ENCODE results near the gene CLBA1.
"Not testable (repeated sequence)": the region's sequence is repeated elsewhere in the genome, so short reads cannot be mapped to it uniquely, and the experiment has no call there.

The CLBA1 gene

GRCh38 chr14:105023791-105024480 lies 38.3 kb downstream of the CLBA1 start:
- no peak for DNase-seq (ENCODE audit: low spot score)

- DNase-seq (ENCODE audit: low spot score) = no peak
These were observed 39.8 kb downstream of the CLBA1 start for GRCh38 chr14:105025429-105025828.

- DNase-seq (ENCODE audit: low spot score) = no peak
These were observed 40.6 kb downstream of the CLBA1 start for GRCh38 chr14:105026033-105026785.

DNA sequence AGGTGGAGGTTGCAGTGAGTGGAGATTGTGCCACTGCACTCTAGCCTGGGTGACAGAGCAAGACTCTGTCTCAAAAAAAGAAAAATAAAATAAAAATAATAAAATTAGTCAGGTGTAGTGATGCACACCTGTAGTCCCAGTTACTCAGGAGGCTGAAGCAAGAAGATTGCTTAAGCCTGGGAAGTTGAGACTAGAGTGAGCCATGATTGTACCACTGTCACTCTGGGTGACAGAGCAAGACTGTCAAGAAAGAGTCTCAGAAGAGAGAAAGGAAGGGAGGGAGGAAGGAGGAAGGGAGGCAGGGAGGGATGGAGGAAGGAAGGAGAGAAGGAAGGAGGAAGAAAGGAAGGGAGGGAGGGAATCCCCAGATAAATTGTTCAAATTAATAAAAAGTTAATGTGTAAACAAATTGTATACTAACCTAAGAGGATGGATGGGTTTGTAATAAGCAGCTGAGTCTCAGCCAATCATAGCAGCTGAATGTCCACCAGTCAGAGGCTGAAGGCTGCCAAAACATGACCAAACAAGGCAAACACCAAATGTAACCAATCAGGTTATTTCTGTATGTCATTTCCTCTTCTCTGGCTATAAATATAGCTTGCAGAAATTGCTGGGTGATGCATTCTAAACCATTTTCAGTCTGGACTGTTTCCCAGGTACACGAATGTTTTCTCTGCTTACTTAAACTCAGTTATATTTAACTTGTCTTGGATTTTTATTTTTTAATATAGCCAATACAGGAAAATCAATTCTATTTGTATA lies 41.4 kb downstream of the CLBA1 start:
- no peak for DNase-seq (ENCODE audit: low spot score)

- DNase-seq (ENCODE audit: low spot score) = not testable (repeated sequence)
These were observed 42.1 kb downstream of the CLBA1 start for GRCh38 chr14:105027718-105028117.

DNA sequence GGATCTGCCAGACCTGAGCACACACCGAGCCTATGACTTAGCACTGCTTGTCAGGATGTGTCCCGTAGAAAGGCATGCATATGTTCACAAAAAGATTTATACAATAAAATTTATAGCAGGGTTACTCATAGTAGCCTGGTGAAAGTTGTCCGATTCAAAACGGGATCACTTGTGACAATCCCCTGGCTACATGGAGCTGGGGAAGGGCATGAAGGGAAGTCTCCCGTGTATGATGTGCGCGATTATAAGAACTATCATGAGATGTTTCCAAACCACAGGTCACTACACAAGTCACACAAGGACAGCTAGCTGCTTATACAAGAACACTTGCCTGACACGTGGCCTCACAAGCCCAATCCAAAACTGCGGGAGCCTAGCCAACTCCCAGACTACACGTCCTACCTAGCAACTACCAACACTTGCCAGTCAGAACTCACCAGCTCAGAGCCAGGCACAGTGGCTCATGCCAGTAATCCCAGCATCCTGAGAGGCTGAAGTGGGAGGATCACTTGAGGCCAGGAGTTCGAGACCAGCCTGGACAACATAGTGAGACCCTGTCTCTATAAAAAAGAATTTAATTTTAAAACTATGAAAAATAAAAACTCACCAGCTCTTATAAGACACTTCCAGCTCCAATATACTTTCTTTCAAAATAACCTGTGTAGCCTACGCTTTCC lies 42.8 kb downstream of the CLBA1 start:
- no peak for DNase-seq (ENCODE audit: low spot score)

GRCh38 chr14:105029402-105029801 lies 43.8 kb downstream of the CLBA1 start:
- no peak for DNase-seq (ENCODE audit: low spot score)

GRCh38 chr14:105030194-105030593 lies 44.6 kb downstream of the CLBA1 start:
- no peak for DNase-seq (ENCODE audit: low spot score)

DNA sequence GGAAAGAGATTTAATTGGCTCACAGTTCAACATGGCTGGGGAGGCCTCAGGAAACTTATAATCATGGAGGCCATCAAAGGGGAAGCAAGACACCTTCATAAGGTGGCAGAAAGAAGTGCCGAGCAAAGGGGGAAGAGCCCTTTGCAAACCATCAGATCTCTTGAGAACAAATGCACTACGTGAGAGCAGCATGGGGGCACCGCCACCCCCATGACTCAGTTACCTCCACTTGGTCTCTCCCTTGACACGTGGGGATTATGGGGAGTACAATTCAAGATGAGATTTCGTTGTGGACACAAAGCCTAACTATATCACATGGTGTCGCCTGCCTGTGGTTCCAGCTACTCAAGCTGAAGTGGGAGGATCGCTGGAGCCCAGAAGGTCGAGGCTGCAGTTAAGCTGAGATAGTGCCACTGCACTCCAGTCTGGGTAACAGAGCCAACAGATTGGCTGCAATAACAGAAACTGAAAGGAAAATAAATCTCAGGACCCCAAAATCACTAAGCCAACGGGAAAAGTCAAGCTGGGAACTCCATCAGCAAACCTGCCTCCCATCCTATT lies 45.3 kb downstream of the CLBA1 start:
- DNase-seq (ENCODE audit: low spot score) = no peak

DNA sequence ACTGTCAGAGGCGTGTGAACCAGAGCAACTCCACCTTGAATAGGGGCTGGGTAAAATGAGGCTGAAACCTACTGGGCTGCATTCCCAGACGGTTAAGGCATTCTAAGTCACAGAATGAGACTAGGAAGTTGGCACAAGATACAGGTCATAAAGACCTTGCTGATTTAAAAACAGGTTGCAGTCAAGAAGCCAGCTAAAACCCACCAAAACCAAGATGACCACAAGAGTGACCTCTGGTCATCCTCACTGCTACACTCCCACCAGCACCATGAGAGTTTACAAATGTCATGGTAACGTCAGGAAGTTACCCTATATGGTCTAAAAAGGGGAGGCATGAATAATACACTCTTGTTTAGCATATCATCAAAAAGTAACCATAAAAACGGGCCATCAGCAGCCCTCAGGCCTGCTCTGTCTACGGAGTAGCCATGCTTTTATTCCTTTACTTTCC lies 46.9 kb downstream of the CLBA1 start:
- not testable (repeated sequence) for DNase-seq (ENCODE audit: low spot score)

GRCh38 chr14:105033412-105033900 lies 47.9 kb downstream of the CLBA1 start:
- DNase-seq (ENCODE audit: low spot score) = not testable (repeated sequence)

DNA sequence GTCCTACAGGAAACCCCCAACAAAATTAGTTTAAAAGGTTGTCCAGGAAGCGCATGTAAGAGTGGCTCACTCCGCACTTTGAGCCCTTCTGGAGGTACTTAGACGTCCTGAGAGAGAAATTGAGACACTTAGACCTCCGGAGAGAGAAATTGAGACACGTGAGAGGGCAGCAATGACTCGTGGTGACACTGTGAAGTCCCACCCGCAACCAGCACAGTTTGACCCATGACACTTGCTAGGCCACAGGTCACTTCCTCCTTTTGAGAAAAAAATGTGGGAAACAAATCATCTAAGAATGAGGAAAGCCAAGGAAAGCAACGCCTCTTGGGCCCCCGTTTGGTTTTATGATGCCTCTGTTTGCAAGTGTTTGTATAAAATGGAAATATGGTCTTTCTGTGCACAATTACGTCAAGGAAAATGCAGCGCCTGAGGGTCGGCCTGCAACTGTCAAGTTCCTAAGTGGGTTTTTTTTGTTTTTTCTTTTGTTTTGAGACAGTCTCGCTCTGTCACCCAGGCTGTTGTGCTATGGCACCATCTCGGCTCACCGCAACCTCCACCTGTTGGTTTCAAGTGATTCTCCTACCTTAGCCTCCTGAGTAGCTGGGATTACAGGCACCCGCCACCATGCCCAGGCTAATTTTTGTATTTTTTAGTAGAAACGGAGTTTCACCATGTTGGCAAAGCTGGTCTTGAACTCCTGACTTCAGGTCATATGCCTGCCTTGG lies 48.9 kb downstream of the CLBA1 start:
- no peak for DNase-seq (ENCODE audit: low spot score)

- DNase-seq (ENCODE audit: low spot score) = not testable (repeated sequence)
These were observed 50.0 kb downstream of the CLBA1 start for GRCh38 chr14:105035616-105036015.

- no peak for DNase-seq (ENCODE audit: low spot score)
These were observed 54.0 kb downstream of the CLBA1 start for GRCh38 chr14:105039458-105040205.

DNA sequence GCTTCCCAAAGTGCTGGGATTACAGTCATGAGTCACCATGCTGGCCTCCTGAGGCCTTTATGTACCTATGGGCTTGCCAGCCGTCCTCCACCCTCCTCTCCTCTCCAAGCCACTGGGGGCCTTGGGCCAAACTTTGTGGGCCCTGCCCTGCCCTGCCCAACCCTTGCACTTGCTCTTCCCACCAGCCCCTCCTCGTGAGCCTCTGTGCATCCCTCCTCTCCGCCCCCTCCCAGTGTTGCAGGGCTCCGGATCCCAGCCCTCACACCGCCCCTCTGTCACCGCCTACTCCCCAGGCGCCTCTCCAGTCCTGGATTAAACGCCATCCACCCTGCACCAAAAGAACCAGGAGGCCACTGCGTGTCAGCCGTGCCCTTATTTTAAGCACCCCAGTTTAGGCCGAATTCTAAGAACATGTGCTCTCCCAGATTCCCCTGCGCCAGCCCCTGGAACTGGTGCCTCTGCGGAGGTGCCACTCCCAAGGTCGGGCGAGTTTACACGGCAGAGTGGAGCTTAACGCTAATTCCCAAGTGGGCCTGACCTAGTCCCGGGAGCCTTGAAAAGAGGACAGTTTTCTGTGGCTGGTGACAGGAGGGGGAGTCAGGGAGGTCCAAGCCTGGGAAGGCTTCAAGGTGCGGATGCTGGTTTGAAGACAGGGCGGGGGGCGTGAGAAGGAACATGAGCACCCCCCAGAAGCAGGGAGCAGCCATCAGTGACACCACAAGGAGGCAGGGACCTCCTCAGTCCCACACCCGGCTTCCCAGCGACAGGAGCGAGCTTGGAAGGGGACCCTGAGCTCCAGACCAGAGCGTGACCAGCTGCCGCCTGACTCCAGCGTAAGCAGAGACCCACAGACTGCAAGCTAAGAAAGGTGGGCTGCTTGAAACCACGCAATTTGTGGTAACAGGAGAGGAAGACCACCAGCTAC lies 56.5 kb downstream of the CLBA1 start:
- DNase-seq (ENCODE audit: low spot score) = no peak

GRCh38 chr14:105042813-105043212 lies 57.2 kb downstream of the CLBA1 start:
- DNase-seq (ENCODE audit: low spot score) = no peak

DNA sequence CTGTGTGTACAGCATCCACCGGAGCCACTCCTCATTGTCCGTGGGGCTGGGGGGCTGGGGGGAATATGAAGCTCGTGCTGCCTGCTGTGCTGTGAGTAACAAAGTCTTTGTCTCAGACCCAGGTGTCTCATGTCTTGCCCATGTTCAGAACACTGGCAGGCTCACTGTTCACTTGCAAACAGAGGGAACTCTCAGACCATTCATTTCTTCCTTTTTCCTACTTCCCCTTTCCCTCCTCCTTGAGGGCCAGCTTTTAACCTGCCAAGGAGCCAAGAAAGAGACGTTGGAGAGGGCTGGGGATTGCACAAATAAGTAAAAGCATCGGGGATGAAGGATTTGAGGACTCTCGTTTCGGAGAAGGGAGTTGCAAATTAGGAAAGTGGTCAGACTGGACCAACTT lies 58.1 kb downstream of the CLBA1 start:
- DNase-seq (ENCODE audit: low spot score) = no peak

Data from COLO829 (cell line).